ENCODE data around the gene CEP162.
"Not testable (repeated sequence)": the region's sequence is repeated elsewhere in the genome, so short reads cannot be mapped to it uniquely, and the experiment has no call there.

Gene CEP162

DNA sequence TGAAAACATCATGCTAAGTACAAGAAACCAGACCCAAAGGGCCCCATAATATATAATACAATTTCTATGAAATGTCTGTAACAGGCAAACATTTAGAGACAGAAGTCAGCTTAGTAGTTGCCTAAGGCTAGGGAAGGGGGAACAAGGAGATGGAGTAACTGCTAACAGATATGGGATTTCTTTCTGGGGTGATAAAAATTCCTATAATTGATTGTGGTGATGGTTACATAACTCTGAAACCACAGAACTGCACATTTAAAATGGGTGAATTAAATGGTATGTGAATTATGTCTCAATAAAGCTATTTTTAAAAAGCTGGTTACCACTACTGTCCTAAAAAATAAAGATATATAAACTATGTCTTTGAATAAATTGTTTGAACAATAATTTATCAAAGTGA, 3.2 kb downstream of the CEP162 start:
- DNase-seq (ENCODE audit: low spot score), result no peak

DNA sequence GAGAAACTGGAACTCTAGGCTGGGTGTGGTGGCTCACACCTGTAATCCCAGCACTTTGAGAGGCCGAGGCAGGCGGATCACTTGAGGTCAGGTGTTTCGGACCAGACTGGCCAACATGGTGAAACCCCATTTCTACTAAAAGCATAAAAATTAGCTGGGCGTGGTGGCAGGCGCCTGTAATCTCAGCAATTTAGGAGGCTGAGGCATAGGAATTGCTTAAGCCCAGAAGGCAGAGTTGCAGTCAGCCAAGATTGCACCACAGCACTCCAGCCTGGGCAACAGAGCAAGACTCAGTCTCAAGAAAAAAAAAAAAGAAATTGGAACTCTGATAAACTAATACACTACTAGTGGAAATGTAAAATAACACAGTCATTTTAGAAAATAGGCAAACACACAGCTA, 3.8 kb downstream of the CEP162 start:
- not testable (repeated sequence) for DNase-seq (ENCODE audit: low spot score)

DNA sequence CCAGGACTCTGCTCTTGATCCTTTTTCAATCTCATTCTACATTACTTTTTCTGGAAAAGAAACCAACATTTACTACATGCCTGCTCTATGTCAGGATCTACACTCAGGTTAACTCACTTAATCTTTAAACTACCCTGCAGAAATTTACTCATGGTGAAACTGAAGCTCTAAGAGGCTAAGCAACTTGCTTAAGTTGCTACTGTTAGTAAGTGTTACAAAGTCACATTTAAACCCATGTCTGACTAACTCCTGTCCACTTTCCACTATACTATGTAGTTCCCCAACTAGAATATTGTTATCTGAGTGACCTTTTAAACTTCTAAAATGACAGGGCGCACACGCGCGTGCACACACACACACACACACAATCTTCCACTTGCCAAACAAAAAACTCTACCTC, 5.0 kb downstream of the CEP162 start:
- DNase-seq (ENCODE audit: low spot score), result no peak

DNA sequence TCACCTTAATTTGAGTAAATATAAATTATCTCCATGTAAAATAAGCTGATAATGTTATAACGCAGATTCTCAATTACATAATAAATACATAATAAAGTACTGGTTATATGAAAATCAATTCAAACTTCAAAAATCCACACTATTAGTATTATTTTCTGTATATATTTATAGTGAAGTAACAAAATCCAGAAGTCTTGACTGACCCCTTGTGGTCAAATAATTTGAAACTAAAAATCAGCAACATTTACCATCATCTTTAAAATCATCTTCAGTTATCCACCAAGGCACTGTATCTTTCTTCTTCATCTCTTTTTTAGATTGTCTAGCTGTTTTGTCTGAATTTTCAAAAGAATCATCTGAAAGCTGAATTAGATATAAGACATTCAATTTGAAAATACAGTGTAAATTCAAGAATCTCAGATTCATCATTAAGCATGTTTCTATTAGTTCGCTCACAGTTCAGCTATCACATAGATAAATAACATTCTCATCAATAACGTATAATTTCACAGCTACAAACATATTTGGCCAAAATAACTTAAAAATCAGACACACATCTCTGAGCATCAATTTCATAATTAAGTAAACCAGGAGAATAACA, 6.5 kb downstream of the CEP162 start:
- DNase-seq (ENCODE audit: low spot score), result peak; percentile 10

DNA sequence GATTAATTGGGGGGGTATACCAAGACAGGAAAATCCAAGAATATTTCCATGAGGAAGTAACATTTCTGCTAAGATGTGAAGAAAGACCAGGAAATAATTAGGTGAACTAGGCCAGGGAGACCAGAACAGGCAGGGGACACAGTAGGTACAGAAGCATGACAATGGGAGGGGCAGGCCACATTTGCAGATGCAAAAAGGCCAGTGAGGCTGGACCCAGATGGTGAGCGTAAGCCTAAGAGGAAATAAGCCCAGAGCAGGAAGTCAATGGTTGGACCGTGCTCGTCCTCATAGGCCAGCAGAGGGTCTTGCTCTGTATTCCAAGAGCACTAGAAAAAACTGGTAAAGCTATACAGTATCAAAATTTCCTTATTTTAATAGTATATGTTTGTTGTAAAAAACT, 9.4 kb downstream of the CEP162 start:
- DNase-seq (ENCODE audit: low spot score), result no peak

DNA sequence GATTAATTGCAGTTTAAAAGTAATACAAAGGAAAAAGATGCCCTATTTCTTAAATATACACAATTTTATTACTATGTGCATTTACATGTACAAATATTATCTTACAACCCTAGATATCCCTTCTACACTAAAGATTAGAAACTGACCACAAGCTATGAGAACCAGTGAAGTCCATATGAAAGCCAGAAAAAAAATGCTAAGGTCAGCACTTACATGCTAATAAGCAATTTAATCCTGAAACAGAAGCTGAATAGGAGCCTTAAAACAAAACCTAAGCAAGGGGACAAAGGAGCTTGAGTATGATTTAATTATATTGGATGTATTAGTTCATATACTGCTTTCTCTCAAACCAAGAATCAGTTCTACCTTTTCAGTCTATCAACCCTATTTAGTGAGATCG, 14.2 kb downstream of the CEP162 start:
- no peak for DNase-seq (ENCODE audit: low spot score)

DNA sequence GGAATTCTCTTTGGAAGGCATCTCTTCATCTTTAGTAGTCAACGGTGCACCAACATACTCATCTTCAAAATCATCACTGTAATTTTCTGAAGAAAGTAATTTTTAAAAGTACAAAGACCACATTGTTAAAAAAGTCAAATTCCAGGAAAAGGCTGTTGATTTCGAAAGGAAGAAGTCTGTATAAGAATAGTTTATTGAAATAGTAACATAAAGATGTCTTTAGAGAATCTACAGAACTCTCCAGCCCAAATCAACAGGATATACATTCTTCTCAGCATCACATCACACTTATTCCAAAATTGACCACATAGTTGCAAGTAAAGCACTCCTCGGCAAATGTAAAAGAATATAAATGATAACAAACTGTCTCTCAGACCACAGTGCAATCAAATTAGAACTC, 23.4 kb downstream of the CEP162 start:
- no peak for DNase-seq (ENCODE audit: low spot score)

DNA sequence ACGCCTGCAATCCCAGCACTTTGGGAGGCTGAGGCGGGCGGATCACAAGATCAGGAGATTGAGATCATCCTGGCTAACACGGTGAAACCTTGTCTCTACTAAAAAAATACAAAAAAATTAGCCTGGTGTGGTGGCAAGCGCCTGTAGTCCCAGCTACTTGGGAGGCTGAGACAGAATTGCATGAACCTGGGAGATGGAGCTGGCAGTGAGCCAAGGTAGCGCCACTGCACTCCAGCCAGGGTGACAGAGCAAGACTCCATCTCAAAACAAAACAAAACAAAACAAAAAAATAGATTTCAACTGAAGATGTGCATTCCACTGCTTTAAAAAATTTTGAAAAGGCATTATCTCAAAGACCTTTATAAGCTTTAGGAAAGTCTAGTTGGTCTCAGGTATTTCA, 27.5 kb downstream of the CEP162 start:
- DNase-seq (ENCODE audit: low spot score), result not testable (repeated sequence)

DNA sequence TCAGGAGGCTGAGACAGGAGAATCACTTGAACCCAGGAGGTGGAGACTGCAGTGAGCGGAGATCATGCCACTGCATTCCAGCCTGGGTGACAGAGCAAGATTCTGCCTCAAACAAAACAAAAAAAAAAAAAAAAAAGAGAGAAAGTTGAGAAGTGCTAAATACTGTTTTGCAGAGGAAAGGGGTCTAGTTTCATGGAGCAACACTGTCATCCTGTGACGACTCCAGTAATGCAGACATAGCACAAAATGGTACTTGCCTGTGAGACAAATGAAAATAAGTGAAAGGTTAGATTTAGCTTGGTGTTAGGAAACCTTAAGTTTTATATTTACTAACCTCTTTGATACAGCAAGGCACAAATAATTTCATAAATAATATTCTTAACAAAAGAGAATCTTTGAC, 29.7 kb downstream of the CEP162 start:
- no peak for DNase-seq (ENCODE audit: low spot score)

DNA sequence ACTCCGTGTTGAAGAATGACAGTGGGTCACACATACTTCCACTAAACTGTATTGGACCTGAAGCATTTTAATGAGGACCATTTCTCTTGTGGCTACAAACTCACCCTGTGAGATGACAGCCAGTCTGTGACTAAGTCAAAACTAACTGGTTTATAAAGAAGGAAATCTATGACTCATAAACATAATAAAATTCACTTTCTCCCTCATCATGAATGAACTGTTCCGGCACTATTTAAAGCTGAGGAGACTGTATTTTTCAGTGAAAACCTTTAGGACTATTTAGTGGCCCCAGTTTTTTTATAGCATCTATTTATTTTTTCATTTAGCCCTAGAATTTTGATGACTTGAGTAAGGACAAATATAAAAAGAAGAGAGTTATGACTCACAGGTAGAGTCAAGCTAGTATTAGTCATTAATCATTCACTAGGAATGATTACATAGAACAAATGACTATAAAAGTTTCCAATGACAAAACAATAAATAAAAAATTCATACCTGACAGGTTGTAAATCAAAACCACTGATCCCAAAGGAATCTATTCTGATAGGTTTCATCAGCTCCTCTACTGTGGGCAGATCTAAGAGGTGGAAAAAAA, 34.2 kb downstream of the CEP162 start:
- no peak for DNase-seq (ENCODE audit: low spot score)

DNA sequence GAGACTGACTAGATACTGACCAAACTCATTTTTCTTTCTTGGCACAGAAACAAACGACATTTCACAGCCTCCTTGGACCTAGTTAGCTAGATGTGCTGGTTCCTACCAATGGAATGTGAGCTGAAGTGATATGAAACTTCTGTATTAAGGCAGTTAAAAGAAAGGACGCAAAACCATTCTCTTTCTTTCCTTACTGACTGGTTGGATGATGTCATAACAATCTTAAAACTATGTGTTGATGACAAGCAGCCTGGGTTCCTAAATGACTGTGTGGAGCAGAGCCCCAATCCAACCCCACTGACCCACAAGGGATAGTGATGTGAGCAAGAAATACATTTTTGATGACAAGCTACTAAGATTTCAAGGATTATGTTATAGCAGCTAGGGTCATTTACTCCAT, 35.6 kb downstream of the CEP162 start:
- no peak for DNase-seq (ENCODE audit: low spot score)

DNA sequence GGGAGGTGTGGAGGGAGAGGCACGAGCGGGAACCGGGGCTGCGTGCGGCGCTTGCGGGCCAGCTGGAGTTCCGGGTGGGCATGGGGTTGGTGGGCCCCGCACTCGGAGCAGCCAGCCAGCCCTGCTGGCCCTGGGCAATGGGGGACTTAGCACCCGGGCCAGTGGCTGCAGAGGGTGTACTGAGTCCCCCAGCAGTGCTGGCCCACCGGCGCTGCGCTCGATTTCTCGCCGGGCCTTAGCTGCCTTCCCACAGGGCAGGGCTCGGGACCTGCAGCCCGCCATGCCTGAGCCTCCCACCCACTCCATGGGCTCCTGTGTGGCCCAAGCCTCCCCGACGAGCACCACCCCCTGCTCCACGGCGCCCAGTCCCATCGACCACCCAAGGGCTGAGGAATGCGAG, 38.1 kb downstream of the CEP162 start:
- not testable (repeated sequence) for DNase-seq (ENCODE audit: low spot score)

DNA sequence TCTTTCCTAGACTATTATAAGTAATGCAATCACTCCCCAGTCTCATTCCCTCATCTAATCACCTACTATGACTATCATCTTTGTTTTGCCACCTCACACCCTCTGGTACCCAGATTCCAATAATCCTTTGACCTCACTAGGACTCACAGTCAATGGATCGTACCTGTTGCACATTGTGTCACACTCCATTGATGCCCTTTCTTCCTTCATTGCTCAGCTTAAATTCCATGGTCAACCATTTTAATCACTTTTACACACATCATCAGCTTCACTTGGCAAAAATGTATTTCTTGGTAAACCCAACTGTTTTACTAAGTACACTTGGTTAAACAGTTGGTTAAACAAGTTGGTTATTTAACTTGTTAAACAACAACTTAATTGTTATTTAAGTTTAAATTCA, 44.0 kb downstream of the CEP162 start:
- no peak for DNase-seq (ENCODE audit: low spot score)

DNA sequence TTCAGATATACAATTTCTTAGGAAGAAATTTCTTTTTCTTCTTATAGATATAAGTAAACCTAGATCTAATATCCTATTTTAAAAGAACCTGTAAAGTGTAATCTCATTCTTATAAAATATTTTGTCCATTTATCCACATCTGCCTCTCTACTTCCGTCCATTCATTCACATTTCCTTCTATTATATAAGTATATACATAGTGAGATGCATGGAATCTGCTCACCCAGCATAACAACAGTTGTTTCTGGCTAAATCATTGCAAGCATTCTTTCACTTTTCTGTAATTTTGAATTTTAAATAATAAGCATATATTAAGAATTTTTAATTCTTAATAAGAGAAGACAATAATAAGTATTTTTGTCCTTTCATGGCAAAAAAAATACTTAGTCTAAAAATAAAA, 45.4 kb downstream of the CEP162 start:
- no peak for DNase-seq (ENCODE audit: low spot score)

DNA sequence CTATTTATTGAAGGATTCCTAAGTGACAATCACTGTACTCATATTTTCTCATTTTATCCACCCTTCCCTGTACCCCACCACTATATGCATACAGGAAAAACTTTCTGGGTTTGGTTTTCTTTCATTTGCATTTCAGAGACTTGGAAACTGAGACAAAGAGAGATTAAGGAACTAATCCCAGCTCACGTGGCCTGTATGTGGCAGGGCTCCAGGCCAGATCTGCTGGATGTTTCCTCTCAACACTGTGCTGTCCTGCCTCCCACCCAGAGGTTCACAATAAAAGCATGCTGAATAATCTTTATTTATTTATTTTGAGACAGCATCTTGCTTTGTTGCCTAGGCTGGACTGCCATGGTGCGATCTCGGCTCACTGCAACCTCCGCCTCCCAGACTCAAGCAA, 50.2 kb downstream of the CEP162 start:
- DNase-seq (ENCODE audit: low spot score), result no peak

DNA sequence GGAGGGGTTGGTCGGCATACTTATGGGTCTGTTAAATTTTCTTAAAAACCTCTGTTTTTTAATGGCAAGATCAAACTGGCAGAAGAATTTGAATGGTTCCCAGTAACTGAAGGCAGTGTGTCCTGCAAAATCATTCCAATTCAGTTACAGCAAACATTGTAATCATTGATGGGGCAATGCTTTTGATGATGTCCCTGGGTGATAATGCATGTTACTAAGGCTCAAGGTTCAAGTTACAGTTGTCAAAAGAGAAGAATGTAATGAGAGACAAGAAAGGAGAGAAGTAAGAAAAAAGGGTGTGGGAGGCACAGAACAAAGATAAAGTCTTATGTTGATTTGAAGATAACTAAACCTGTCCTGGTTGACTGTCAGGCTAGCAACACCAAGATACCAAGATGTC, 54.9 kb downstream of the CEP162 start:
- DNase-seq (ENCODE audit: low spot score), result no peak

DNA sequence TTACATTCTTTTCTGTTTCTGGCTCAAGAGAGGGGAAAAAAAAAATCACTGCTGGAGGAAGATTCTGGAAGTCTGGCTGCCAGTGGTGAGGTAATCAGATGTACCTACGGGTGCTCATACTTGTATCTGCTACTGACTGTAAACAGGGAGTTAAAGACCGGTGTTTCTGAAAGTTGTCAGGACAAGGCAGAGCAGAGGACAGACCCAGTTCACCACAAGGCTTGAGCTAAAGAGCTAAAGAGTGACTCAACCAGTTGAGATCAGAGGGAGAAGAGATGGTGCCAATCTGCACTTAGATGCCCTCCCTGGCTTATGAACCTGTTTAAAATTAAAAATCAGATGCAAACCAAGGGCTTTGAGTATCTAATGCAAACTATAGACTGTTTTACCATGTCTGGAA, 55.4 kb downstream of the CEP162 start:
- DNase-seq (ENCODE audit: low spot score), result no peak

DNA sequence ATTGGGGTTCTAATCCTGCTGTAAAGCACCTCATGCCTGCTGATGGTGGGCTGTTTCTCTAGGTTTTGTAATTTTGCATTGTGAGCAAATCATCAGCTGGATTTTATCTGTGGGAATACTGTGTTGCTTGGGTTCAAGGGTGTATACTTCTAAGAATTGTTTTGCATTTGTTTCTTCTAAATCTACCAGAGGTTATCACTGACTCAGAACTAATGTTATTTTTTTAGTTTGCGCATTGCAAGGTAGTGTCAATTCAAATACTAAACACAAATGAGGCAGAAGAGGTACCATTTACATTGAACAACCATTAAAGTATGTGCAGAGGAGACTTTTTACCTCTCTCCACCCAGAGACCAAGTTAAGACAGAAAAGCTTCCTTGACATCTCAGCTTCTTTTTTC, 60.0 kb downstream of the CEP162 start:
- DNase-seq (ENCODE audit: low spot score), result no peak

DNA sequence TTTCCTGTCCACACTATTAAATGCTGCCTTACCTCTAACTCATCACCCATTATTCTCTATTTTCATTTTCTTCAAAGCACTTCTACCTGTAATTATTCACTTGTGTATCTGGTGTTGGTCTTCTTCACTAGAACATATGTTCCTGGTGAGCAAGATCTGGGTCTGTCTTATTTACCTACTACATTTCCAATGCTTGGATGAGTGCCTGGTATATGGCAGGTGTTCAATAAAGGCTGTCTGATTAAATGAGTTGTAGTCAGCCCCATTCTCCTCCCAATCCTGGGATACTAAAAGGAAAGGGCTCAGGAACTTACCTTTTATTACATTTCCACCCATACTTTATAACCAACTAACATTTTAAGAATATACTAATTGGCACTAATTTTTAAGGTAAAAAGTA, 61.0 kb downstream of the CEP162 start:
- no peak for DNase-seq (ENCODE audit: low spot score)

DNA sequence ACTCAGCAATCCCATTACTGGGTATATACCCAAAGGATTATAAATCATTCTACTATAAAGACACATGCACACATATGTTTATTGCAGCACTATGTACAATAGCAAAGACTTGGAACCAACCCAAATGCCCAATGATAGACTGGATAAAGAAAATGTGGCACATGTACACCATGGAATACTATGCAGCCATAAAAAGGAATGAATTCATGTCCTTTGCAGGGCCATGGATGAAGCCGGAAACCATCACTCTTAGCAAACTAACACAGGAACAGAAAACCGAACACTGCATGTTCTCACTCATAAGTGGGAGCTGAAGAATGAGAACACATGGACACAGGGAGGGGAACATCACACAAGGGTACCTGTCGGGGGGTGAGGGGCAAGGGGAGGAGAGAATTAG, 63.1 kb downstream of the CEP162 start:
- not testable (repeated sequence) for DNase-seq (ENCODE audit: low spot score)

DNA sequence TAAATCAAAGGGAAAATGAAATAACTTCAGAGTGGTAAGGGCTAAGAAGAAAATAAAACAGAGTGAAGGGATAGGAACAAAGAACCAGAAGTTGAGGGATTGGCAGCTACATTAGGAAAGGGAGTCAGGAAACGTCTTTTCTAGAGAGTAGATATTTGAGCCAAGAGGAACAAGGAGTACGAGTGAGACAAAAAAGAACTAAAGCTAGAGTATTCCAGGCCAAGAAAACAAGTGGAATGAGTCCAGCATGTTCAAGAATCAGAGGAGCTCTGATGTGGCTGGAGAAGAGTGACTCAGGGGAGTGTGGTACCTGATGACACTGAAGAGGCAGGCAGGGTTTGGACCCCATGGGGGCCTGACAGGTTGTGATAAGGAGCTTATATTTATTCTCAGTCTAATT, 66.3 kb downstream of the CEP162 start:
- DNase-seq (ENCODE audit: low spot score), result no peak

DNA sequence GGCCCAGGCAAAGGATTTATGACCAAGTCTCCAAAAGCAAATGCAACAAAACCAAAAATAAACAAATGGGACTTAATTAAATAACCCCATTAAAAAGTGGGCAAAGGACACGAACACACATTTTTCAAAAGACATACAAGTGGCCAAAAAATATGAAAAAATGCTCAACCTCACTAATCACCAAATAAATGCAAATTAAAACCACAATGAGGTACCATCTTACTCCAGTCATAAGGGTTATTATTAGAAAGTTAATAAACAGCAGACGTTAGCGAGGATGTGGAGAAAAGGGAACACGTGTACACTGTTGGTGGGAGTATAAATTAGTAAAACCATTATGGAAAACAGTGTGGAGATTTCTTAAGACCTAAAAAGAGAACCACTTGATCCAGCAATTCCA, 71.1 kb downstream of the CEP162 start:
- no peak for DNase-seq (ENCODE audit: low spot score)

DNA sequence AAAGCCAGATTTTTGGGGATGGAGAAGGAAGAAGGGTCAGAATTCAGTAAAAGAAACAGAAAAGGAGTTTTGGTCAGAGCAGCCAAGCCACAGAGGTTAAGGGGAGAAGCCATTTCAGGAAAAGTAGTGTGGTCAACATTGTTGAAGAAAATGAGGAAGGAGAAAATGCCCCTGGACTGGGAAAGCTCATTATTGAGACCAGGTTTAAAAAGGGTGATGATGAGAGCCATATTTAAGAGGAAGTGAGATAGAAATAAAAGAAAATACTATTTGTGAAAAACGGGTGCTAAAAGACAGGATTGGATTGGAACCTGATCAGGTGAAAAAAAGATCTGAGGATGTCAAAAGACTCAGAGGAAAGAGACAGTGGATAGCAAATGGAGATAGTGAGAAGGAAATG, 75.8 kb downstream of the CEP162 start:
- DNase-seq (ENCODE audit: low spot score), result no peak

DNA sequence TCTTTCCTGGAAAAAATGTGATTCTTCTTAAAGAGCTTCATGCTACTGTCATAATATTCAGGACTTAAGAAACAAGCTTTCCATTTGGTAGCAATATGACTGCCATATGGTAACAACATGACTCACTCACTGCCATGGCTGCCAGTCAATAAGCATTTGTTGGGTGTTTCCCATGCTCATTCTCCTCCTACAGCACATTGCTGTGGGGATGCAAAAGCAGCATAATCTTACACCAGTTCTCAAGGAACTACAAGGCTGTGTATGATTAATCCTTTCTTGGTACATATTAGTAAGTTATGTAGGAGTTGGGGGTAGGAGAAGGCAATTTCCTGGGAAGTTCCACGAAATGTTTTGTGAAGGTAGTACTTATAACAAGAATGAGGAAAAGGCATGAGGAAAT, 76.7 kb downstream of the CEP162 start:
- peak; percentile 46 for DNase-seq (ENCODE audit: low spot score)

DNA sequence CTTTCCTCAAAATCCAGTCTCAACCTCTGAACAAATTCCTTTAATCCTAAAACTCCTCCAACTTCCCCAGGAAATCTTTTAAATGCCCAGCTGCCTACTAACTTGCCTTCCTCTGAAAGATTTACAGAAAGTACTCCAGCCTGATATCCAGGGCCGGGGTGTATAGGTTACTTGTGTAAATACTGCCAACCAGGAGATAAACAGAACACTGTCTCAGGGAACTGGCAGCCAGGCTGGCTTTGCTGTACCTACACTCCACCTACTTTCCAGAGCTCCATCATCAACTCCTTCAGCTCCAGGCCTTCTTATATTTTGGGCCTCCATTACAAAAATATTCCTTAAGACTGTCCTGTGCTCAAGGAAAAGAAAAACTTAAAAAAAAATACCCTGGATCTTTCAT, 85.9 kb downstream of the CEP162 start:
- DNase-seq (ENCODE audit: low spot score), result no peak
